ENCODE results near the gene KY.

KY gene

DNA sequence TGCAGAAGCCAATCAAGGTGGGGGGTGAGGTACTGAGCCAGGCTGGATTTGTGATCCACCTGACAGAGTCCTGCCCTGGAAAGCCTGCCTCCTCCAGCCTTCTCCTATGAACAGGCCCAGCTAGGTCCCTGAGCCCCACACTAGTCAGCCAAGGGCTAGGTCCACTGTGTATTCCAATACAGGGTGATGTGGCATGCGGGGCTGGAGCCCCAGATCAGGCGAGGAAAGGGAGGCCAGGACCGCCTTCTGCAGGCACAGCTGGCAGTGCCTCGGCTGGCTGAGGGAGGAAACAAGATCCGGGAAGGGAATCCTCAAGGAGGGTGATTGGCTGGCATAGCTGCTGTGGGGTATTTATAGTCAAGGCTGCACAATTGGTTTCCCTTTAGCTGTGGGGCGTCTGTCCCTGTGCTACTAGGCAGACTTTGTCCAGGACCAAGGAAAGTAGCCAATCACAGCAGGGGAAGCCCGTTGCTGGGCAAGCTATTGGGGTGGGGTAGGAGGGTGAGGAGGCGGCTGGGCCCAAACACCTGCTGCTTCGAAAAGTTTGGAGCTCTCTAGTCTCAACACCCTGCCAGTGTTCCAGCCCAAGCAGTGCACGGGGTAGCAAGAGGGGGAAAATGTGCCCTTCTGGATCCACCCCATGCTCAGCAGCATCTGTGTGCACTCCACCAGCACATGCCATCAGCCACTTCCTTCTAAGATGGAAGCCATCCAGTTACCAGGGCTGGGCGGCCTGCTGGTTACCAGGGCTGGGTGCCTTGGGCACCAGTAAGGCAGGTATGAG is 5.9 kb downstream of the KY start:
- no peak for ATAC-seq

DNA sequence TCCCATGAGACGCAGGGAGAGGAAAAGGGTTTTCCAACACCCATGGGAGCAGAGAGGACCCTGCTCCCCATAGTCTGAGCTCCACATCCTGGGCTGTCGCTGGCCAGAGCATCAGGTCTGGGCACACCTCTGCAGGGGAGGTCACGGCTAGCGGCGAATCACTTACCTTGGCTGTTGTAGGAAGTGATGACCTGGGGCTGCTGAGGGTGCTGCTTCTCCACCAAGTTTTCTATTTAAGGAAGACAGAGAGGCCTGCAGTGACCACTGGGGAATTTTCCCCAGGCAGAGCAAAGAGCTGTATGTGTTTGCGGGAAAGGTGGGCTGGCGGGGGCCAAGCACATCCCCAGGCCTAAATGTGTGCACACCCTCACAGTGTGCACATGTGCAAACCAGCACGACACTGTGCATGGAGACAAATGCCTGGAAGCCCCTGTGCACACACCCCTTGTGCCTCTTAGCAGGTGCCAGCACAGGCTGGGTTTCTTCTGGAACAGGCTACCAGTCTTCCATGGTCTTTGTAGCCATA is 7.6 kb downstream of the KY start:
- ATAC-seq, result no peak

DNA sequence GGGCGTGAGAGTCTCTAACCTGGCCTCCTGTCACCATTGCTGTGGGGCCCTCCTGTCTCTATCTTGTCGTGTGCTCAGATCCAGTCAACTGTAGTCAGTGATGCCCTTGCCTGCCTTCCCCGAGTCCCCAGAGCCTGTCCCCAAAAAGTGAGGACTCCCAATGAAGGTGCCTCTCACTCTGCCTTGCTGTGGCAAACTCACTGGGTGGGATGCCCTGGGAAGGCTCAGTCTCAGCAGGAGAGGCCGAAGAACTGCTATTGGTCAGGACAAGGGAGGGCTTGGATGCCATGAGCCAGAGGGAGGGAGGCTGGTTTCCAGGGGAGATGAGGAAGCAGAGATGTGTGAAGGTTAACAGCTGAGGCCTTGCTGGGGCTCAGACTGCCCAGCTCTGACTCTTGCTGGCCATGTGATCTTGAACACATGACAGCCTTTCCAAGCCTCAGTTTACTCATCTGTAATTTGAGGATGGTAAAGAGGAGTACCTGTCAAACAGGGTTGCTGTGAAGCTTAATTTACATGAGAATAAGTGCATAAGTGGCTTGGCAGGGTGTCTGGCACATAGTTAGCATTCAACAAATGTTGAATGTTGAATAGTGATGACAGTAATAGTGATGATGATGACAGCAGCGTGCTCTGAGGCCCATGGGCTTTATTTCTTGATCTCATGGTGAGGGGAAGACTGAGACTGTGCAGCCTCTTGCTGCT is 8.2 kb downstream of the KY start:
- no peak for ATAC-seq

DNA sequence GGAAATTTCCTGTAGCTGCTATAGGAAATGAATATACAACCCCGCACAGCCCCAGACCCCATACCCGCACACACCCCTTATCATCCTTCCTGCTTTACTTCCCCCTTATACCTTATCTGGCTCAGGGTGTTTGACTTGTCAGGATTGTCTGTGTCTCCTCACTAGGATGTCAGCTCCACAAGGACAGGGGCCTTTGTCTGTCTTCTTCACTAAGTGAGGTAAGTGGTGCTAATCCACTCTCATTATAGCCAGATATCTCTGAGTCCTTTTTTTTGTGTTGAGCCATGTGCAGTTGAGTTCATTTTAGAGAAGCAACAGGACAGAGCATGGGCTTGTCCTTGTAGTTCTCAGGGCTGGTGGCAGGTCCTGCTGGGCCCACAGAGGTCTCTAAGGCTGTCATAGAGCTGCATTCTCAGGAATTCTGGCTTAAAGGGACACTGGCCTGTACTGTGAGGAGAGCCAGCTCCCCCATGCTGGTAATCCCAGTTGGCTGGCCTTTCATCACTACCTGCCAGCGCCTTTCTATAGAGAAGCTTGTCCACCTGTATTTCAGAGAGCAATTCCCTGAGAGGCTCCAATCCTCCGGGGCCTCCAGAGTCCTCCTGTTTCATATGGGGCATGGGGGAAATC is 9.0 kb downstream of the KY start:
- no peak for ATAC-seq

DNA sequence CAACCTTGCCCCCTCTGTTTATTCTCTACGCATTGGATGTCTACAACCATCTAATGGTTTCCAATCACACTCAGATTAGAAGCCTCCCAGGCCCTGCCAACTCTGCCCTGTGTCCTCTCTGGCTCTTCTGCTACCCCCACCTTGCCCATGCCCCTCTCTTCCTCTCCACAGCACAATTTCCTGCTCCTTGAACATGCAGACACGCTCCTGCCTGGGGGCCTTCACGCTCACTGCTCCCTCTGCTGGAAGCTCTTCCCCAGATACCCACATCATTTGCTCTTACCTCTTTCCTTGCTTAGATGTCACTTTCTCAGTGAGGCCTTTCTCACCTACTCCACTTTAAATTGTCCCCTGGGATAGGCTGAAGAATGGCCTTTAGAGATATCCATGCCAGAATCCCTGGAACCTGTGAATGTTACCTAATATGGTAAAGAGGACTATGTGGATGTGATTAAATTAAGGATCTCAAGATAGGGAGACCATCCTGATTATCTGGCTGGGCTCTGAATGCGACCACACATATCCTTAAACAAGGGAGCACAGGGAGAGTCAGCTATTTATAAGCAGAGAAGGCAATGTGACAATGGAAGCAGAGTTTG is 9.9 kb downstream of the KY start:
- ATAC-seq, result no peak

DNA sequence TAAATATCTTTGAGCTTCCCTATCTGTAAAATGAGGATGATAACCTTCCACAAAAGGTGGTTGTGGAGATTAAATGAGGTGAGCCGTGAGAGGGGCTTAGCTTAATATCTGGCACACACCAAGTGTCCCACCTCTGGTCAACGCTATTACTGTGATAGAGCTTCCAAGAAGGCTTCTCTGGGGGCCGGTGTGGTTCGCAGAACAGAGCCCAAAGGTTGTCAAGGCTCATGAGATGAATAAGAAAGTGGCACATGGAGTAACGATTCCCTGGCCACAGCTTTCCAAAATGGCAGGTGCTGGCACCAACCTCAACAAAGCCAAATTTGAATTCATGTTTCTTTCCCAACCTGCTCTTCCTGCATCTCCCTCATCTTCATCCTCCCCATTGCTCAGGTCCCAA is 10.4 kb downstream of the KY start:
- no peak for ATAC-seq

DNA sequence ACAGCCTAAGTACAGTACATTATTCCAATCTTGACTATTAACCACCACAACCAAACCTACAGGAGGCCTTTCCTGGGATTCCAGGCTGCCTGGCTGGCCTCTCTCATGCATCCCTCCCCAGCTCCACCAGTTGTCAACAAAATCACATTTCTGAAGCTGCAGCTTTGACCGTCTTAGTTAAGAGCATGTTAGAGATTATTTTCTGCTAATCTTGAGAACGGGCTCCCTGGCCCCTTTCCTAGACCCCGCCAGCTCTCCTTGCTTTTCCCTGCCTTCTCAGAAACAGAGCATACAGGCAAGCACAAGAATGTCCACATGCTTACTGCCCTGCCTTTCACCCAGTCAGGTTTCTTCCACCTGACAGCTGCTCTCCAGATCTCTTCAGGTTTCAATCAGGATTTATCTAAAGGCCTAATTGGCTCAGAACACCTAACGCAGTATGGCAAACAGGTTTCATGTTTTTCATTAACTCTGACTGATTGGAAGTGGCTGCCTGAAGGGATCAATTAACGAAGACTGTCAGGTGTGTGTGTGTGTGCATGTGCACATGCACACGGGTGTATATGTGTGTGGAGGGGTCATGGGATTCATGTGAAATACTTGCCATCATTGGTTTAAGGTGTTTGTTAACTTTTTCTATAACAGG is 12.3 kb downstream of the KY start:
- ATAC-seq, result no peak

DNA sequence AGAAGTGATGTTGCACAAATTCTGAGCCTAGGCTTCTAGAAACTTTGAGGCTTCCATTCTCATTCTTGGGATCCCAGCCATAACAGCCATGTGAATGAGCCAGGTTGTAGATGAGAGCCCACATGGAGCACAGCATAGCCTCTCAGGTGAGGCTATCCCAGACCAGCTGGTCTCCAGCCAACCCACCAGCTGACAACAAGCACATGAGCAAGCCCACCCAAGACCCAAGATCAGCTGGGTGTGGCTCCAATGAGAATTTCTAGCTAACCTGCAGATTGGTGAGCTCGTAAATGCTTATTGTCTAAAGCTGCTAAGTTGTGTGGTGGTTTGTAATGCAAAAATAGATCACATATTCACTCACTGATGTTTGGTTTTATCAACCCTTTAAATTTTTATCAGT is 14.4 kb downstream of the KY start:
- ATAC-seq, result no peak

DNA sequence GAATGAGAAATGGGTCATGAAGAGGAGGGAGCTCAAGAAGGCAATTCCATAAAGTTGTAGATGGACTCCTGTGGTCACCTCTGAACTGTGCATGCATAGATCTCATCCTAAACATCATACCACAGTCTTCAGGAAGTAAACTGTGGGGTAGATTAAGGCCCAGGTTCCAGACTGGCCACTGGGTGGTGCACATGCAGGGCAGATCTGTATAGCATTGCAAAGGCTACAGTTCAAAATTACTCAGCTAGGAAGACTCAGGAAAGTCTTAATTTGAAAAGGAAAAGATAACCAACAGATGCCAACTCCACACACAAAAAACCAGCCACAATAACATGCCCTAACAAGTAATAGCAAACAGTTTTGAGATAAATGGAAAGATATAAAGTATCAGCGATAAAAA is 20.3 kb downstream of the KY start:
- no peak for ATAC-seq

DNA sequence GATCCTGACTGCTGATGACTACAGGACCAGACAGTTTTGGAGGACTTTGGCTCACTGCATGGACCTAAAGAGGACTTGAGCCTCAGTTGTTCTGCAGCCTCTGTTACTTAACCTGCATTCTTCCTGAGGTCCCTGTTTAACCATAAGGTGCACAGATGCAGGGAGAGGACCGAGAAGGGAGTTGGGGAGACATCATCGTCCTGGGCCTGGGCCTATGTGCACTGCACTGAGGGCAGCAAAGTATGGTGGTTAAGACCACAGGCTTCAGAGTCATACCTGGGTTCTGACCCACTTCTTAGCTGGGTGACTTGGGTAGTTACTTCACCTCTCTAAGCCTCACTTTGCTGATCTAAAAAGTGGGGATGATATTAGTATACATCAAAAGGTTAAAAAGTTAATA is 21.9 kb downstream of the KY start:
- no peak for ATAC-seq

DNA sequence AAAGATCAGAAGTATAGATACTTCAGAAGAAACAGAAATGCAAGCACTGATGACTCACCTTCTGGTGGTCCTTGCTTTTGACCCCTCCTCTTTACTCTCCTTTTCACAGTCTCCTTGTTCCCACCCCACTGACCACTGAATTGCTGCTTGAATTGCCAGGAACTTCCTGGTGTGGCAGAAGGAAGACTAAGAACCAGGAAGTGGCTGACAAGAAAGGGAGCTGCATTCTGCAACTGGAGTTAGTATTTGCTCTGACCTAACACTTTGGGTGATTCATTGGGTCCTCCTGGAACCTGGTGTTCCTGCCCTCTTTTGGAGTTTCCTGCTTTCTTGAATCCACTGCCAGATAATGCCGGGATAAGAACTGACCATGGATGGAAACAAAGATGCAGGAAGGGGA is 23.0 kb downstream of the KY start:
- ATAC-seq, result no peak

DNA sequence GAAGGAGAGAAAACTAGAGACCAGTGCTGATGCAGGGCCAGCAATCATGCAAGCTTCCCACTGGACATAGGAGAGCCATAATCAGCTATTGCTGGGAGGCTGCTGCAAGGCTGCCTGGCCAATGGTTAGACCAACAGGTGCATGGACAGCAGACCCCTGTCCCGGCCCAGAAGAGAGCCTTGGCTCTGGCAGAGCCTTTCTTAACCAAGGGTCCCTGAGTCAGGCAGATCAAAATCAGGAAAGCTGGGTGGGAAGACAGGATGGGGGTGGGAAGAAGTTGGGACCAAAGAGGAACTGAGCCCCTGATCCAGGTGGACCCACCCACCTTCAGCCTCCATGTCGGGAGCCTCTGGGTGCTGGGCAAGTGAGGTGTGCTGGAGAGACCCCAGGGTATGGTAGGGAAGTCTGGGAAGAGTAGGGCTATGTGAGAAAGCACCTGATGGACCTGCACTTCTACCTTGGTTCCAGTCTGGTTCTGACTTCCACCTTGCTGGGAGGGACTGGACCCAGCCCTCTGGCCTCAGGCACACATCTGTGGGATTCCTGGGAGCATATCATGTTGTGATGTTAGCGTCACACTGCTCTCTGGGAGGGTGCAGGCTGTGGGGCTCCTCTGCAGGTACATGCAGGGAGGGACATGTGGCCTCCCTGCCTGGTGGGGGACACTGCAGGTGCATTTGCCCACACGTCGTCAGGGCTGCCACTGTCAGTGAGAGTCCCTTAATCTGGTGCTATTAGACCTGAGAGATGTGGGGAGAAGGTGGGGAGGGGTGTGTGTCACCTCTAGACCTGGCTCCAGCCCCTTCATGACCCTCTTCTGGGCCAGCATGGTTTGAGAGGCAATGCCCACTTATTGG is 24.7 kb downstream of the KY start:
- no peak for ATAC-seq

DNA sequence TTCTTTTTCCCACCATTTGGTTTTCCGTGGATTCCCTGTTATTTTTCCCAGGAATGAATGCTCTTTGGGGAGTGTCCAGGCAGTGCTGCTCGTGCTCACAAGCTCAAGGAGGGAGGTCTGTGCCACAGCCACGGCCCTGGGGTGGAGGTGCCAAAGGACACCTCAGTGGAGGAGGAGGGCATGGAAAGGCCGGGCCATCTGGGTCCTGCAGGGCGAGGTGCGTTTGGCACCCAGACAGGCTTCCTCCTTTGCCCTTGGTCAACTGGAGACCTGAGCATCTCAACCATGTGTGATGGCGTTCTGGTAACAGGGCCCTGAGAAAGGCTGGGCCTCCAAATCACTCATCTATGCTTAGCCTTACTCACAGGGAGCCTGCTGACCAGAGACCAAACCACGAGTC is 25.4 kb downstream of the KY start:
- no peak for ATAC-seq

DNA sequence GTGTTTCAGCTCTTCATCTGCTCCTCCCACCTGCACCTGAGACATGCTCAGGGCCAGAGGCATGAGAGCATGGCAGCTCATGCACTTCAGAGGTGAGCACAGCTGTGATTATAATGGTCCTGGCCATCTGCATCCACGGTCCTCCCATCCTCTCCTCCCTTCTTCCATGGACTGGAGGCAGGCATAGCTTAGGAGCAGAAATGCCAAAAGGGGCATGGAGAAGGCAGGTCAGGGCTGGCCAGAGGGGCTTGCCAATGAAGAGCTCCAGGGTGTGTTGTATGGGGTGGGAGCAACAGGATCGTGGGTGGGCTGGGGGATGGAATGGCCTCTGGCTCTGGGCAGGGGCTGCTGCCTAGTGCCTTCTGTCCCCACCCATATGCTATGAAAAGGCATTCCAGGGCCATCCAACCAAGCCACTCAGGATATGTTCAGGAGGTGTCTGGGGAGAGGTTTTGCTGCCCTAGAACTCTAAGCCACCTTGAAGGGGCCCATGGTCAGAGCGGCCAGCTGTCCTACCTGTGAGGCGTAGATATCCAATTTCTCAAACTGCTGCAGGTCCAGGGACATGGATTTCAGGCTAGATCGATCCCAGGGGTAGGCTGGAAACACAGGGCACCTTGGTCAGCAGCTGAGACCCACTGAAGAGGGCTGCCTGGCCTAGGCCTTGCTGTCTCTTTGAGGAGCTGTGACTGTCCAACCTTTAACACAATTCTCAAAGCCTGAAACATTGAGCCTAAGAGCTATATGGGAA is 26.1 kb downstream of the KY start:
- ATAC-seq, result no peak

DNA sequence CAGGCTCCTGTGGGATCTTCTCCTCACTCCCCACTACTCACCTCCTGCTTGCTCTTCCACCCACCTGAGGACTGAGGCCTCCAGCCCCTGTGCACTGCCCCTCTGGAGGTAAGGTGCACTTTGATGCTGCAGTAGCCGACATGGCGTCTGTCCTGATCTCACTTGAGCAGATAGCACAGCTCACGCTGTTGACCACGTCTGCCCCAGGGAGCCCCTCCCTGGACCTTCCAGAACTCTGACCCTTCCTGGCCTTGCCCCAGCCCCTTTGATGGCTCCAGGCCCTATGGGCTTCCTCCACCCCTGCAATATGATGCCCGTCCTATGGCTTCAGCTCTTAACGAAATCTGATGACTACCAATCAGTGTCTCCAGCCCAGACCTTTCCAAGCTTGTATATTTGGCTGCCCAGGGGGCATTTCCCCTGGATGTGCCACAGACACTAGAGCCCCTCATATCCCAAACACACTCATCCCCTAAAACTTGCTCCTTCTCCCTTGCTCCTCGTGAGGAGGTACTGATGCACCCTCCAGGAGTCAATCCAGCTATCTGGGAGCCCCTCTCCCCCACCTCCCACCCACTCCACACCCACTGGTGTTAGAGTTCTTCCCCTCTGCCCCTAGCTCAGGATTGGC is 27.1 kb downstream of the KY start:
- no peak for ATAC-seq

DNA sequence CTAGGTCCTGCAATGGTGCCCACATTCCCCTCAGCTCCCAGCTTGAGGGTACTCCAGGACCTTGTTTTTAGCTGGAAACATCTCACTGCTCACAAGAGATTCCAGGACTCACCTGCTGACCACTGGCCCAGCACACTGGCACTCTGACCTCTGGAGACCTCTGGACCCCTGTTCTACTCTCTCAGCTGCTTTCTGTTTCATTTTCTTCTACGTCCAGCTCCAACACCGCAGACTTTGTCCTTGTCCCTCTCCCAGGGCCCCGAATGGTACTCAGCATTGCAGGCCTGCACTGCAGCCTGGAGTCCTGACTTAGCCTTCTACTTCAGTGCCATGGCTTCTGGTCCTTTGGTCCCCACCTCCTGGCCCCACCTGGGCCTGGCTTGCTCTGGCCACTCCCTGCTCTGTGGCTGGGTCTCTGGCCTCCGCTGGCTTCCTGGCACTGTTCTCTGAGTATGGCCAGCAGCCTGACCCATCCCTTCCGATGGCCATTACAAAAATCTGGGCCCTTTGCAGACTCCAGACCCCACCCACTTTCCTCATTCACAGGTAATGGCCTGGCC is 27.9 kb downstream of the KY start:
- no peak for ATAC-seq

DNA sequence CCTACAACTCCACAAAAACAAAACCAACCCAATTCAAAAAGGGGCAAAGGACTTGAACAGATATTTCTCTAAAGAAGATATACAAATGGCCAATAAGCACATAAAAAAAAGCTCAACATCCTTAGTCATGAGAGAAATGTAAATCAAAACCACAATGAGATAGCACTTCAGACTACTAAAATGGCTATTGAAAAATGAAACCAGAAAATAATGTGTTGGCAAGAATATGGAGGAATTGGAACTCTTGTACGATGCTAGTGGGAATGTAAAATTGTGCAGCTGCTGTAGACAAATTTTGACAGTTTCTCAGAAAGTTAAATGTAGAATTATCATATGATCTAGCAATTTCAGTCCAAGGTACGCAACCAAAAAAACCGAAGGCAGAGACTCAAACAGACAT is 29.0 kb downstream of the KY start:
- ATAC-seq, result no peak

DNA sequence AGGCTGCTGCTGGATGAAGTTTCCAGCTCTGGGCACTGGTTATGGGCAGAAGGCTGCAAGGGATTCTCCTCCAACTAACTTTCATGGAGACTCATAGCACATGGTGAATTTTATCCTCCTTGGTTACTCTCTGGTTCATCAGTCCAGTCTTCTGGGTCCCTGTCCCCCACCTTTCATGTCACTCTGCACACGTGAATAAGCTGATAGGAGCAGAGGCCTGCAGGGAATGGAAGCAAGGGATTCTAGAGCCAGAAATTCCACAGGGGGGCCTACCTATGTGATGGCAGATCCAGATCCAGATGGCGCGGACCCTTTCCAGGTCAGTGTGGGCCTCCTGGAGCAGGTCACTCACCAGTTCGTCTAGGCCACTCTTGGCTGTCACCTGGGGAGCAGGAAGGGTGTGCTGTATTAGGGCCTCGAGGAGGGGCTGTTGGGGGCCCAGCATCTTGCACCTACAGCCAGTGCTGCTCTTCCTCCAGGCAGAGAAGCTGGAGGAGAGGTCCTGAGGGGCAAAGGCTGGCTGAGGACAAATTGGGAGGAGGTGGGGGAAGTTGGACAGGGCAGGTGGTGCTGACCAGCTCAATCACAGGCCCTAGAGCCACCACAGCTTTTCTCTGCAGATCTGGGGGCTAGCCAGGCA is 30.2 kb downstream of the KY start:
- ATAC-seq, result no peak

DNA sequence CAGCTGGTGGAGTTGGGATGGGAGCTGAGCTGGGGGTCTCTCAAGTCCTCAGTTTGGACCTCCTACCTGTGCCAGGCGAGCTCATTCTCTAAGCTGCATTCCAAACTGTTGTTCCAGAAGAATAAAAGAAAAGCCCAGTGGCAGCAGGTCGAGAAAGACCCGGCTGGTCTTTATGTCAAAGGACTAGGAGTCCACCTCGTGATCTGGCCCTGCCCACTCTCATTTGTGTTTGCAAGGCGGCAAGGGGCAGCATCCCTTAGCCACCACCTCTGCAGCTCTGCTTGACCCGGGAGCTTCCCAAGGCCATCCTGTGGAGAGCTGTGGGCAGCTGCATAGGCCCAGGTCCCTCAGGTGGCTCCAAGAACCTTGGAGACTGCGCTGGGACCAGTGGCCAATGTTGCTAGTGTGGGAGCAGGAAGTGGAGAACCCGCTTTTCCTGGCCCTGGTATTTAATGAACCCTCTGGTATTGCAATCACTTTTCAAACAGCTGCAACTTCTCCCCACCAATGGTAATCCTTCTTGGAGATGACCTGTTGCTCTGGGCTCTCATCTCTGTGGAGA is 30.9 kb downstream of the KY start:
- ATAC-seq, result no peak

DNA sequence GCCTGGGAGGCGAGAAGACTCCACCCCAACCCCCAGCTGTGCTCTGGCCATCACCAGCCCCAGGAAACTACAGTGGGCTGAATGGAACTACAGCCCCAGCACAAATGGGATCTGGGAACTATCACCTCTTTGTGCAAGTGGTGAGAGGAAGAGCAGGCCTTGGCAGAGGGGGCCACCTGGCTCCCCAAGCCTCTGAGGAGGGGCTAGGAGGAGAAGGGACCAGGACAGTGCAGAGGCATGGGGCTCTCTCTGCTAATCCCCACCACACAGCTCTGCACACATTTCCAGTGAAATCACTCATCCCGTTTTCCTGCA is 31.6 kb downstream of the KY start:
- ATAC-seq, result no peak
